ENCODE measurements around the gene GNPDA1.
"Not testable (repeated sequence)": the region's sequence is repeated elsewhere in the genome, so short reads cannot be mapped to it uniquely, and the experiment has no call there.

Gene GNPDA1

GRCh38 chr5:142037599-142037998 lies 24.8 kb upstream of the GNPDA1 start:
- H3K27me3 ChIP-seq (ENCODE audit: control insufficient read depth, insufficient read depth, low read length); H3K9me3 ChIP-seq (ENCODE audit: control insufficient read depth, low read length); H3K4me3 ChIP-seq (ENCODE audit: low read length); H3K4me1 ChIP-seq (ENCODE audit: control insufficient read depth, insufficient read depth, low read length); H3K9ac ChIP-seq (ENCODE audit: low read length); H3K36me3 ChIP-seq (ENCODE audit: control insufficient read depth, insufficient read depth, low read length): not testable (repeated sequence)

- Histone ChIP-seq H3K27me3 (ENCODE audit: control insufficient read depth, insufficient read depth, low read length) (no peaks in the 10 kb centered on the region), H3K9me3 (ENCODE audit: control insufficient read depth, low read length) (no peaks in the 10 kb centered on the region), H3K36me3 (ENCODE audit: control insufficient read depth, insufficient read depth, low read length) (no peaks in the 10 kb centered on the region), H3K9ac (ENCODE audit: low read length) (no peak overlapping the region), H3K4me1 (ENCODE audit: control insufficient read depth, insufficient read depth, low read length) (peaks cover 8% of the 10 kb centered on the region), H3K4me3 (ENCODE audit: low read length) (no peak overlapping the region)
Observed at GRCh38 chr5:142036918-142037317, 24.1 kb upstream of the GNPDA1 start.

GRCh38 chr5:142034994-142035393 lies 22.2 kb upstream of the GNPDA1 start:
- no peaks in the 10 kb centered on the region for H3K9me3 ChIP-seq (ENCODE audit: control insufficient read depth, low read length)
- no peaks in the 10 kb centered on the region for H3K36me3 ChIP-seq (ENCODE audit: control insufficient read depth, insufficient read depth, low read length)
- no peaks in the 10 kb centered on the region for H3K27me3 ChIP-seq (ENCODE audit: control insufficient read depth, insufficient read depth, low read length)
- H3K9ac ChIP-seq (ENCODE audit: low read length): no peak overlapping the region
- H3K4me1 ChIP-seq (ENCODE audit: control insufficient read depth, insufficient read depth, low read length): peaks cover 8% of the 10 kb centered on the region
- H3K4me3 ChIP-seq (ENCODE audit: low read length): no peak overlapping the region

GRCh38 chr5:142033632-142034567 lies 21.1 kb upstream of the GNPDA1 start:
- not testable (repeated sequence) for H3K36me3 ChIP-seq (ENCODE audit: control insufficient read depth, insufficient read depth, low read length); H3K4me1 ChIP-seq (ENCODE audit: control insufficient read depth, insufficient read depth, low read length); H3K4me3 ChIP-seq (ENCODE audit: low read length); H3K27me3 ChIP-seq (ENCODE audit: control insufficient read depth, insufficient read depth, low read length); H3K9ac ChIP-seq (ENCODE audit: low read length); H3K9me3 ChIP-seq (ENCODE audit: control insufficient read depth, low read length)

- Histone ChIP-seq H3K4me3 (ENCODE audit: low read length) (no peak overlapping the region), H3K27me3 (ENCODE audit: control insufficient read depth, insufficient read depth, low read length) (no peaks in the 10 kb centered on the region), H3K4me1 (ENCODE audit: control insufficient read depth, insufficient read depth, low read length) (peaks cover 12% of the 10 kb centered on the region), H3K9me3 (ENCODE audit: control insufficient read depth, low read length) (no peaks in the 10 kb centered on the region), H3K9ac (ENCODE audit: low read length) (no peak overlapping the region), H3K36me3 (ENCODE audit: control insufficient read depth, insufficient read depth, low read length) (no peaks in the 10 kb centered on the region)
Observed at GRCh38 chr5:142032747-142033631, 20.2 kb upstream of the GNPDA1 start.

DNA sequence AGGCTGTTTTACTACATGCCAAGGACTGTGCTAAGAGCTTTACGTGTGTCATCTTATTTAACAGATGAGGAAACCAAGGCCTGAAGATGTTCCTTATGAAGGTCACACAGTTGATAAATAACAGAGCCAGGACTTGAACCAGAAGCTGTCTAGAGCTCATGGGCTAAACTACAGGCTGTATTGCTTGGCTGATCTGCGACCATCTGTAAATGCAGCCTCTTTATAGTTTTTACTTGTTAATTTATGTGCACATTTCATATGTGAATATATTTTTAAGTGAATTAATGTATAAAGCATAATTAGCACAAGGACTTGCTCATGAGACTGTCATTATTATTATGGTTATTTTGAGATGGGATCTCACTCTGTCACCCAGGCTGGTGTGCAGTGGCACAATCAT lies 19.3 kb upstream of the GNPDA1 start:
- Histone ChIP-seq H3K36me3 (ENCODE audit: control insufficient read depth, insufficient read depth, low read length) (no peaks in the 10 kb centered on the region), H3K4me3 (ENCODE audit: low read length) (no peak overlapping the region), H3K4me1 (ENCODE audit: control insufficient read depth, insufficient read depth, low read length) (peaks cover 16% of the 10 kb centered on the region), H3K9me3 (ENCODE audit: control insufficient read depth, low read length) (no peaks in the 10 kb centered on the region), H3K27me3 (ENCODE audit: control insufficient read depth, insufficient read depth, low read length) (no peaks in the 10 kb centered on the region), H3K9ac (ENCODE audit: low read length) (no peak overlapping the region)

- no peak overlapping the region for H3K9ac ChIP-seq (ENCODE audit: low read length)
- peaks cover 8% of the 10 kb centered on the region for H3K4me1 ChIP-seq (ENCODE audit: control insufficient read depth, insufficient read depth, low read length)
Observed at GRCh38 chr5:142025637-142026036, 12.8 kb upstream of the GNPDA1 start.

GRCh38 chr5:142024771-142025304 lies 12.0 kb upstream of the GNPDA1 start:
- no peaks in the 10 kb centered on the region for H3K9me3 ChIP-seq (ENCODE audit: control insufficient read depth, low read length)
- H3K4me3 ChIP-seq (ENCODE audit: low read length): peak overlapping the region; percentile 56
- peaks cover 8% of the 10 kb centered on the region for H3K4me1 ChIP-seq (ENCODE audit: control insufficient read depth, insufficient read depth, low read length)
- no peaks in the 10 kb centered on the region for H3K36me3 ChIP-seq (ENCODE audit: control insufficient read depth, insufficient read depth, low read length)
- no peaks in the 10 kb centered on the region for H3K27me3 ChIP-seq (ENCODE audit: control insufficient read depth, insufficient read depth, low read length)
- H3K9ac ChIP-seq (ENCODE audit: low read length): peak overlapping the region; percentile 77

More at GRCh38 chr5:142025637-142026036, 12.8 kb upstream of the GNPDA1 start:
- Histone ChIP-seq H3K4me3 (ENCODE audit: low read length) (peak overlapping the region; percentile 56), H3K9me3 (ENCODE audit: control insufficient read depth, low read length) (no peaks in the 10 kb centered on the region), H3K27me3 (ENCODE audit: control insufficient read depth, insufficient read depth, low read length) (no peaks in the 10 kb centered on the region), H3K36me3 (ENCODE audit: control insufficient read depth, insufficient read depth, low read length) (no peaks in the 10 kb centered on the region)

DNA sequence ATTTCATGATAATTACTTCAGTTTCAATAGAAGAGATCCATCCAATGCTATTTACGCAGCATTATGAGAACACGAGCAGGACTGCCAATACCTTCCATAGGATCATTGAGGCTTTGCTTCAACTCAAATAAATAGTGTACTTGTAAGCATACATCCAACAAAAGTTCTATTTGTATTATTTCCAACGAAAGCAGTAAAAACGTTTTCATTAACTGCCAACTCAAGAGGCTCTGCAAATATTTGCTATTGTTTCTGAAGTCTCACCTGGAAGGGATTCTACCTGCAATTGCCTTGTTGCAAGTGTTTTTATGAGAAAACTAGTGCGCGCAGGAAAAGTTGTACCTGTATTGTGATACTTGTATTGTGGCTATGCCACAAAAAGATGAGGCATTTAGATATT lies 11.0 kb upstream of the GNPDA1 start:
- Histone ChIP-seq H3K9ac (ENCODE audit: low read length) (no peak overlapping the region), H3K4me1 (ENCODE audit: control insufficient read depth, insufficient read depth, low read length) (peaks cover 8% of the 10 kb centered on the region), H3K4me3 (ENCODE audit: low read length) (no peak overlapping the region), H3K36me3 (ENCODE audit: control insufficient read depth, insufficient read depth, low read length) (no peaks in the 10 kb centered on the region), H3K27me3 (ENCODE audit: control insufficient read depth, insufficient read depth, low read length) (no peaks in the 10 kb centered on the region), H3K9me3 (ENCODE audit: control insufficient read depth, low read length) (no peaks in the 10 kb centered on the region)

- H3K9ac ChIP-seq (ENCODE audit: low read length): no peak overlapping the region
- H3K4me3 ChIP-seq (ENCODE audit: low read length): no peak overlapping the region
- H3K4me1 ChIP-seq (ENCODE audit: control insufficient read depth, insufficient read depth, low read length): no peaks in the 10 kb centered on the region
- H3K9me3 ChIP-seq (ENCODE audit: control insufficient read depth, low read length): no peaks in the 10 kb centered on the region
- no peaks in the 10 kb centered on the region for H3K27me3 ChIP-seq (ENCODE audit: control insufficient read depth, insufficient read depth, low read length)
- no peaks in the 10 kb centered on the region for H3K36me3 ChIP-seq (ENCODE audit: control insufficient read depth, insufficient read depth, low read length)
Observed at GRCh38 chr5:142020122-142020659, 7.4 kb upstream of the GNPDA1 start.

DNA sequence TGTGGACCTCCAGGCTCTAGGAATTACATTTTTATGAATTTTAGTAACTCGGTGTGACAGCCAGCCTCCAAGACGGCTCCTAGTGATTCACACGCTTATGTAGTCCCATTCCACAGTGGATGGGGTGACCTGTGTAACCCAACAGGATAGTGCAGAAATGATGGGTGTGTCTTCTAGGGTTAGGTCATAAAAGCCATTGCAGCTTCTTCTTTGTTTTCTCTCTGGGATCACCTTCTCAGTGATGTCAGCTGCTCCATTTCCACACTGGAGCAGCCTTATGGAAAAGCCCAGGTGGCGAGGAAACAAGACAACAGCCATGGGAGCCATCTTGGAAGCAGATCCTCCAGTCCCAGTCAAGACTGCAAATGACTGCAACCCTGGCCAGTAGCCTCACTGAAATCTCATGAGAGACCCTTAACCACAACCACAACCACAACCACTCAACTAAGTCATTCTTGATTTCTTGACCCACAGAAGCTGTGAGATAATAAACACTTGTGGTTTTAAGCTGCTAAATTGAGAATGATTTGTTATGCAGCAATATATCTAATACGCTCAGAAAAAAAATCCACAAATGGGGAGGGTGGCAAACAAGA lies 5.1 kb upstream of the GNPDA1 start:
- Histone ChIP-seq H3K4me1 (ENCODE audit: control insufficient read depth, insufficient read depth, low read length) (peaks cover 5% of the 10 kb centered on the region), H3K27me3 (ENCODE audit: control insufficient read depth, insufficient read depth, low read length) (no peaks in the 10 kb centered on the region), H3K9ac (ENCODE audit: low read length) (no peak overlapping the region), H3K4me3 (ENCODE audit: low read length) (no peak overlapping the region), H3K9me3 (ENCODE audit: control insufficient read depth, low read length) (no peaks in the 10 kb centered on the region), H3K36me3 (ENCODE audit: control insufficient read depth, insufficient read depth, low read length) (no peaks in the 10 kb centered on the region)
